Chondrocyte (in vitro differentiated cells): Measurements from ENCODE around the gene STAT5A. TPM values are rescaled to one million over a fixed set of nuclear protein-coding genes. Genes with fewer than 3 reads are reported as not detected.

Experiments used
- DNase-seq: peaks from one replicate; pipeline ENCODE4 v3.0.0; 2021; ENCODE audit warnings: mixed read lengths, low spot score
- H3K27ac Mint-ChIP-seq: one replicate; pipeline ENCODE4 v1.8.0; 2021; ENCODE audit warnings: mild to moderate bottlenecking, moderate library complexity, mixed read lengths; ENCODE audit not compliant: unreplicated experiment
- H3K27me3 Mint-ChIP-seq: 2 replicates; pipeline ENCODE4 v1.8.0; 2021; ENCODE audit warnings: low read depth, mixed read lengths
- H3K36me3 Mint-ChIP-seq: 2 replicates; pipeline ENCODE4 v1.8.0; 2021; ENCODE audit warnings: low read depth, mixed read lengths
- H3K4me1 Mint-ChIP-seq: 2 replicates; pipeline ENCODE4 v1.8.0; 2021; ENCODE audit warnings: low read depth, mild to moderate bottlenecking, mixed read lengths
- H3K4me3 Mint-ChIP-seq: one replicate; pipeline ENCODE4 v1.8.0; 2021; ENCODE audit warnings: mild to moderate bottlenecking, moderate library complexity, mixed read lengths; ENCODE audit not compliant: unreplicated experiment
- H3K9me3 Mint-ChIP-seq: 2 replicates; pipeline ENCODE4 v1.8.0; 2021; ENCODE audit warnings: low read depth, mixed read lengths
- total RNA-seq: library from RNA; stranded (reverse); gene quantifications from 3 replicates; pipeline ENCODE4 v1.2.1, GENCODE V29; 2021
- TF ChIP-seq, protein P1 (sequence below): fragments of 200-600 bp; sonication (generic); IDR thresholded peaks from 2 replicates; pipeline ENCODE4 v1.5.0; 2021; ENCODE audit warnings: antibody characterized with exemption, mild to moderate bottlenecking, moderate library complexity

Gene STAT5A
- total RNA-seq, 1 donor from 2014 or later: 14.3 TPM

DNA sequence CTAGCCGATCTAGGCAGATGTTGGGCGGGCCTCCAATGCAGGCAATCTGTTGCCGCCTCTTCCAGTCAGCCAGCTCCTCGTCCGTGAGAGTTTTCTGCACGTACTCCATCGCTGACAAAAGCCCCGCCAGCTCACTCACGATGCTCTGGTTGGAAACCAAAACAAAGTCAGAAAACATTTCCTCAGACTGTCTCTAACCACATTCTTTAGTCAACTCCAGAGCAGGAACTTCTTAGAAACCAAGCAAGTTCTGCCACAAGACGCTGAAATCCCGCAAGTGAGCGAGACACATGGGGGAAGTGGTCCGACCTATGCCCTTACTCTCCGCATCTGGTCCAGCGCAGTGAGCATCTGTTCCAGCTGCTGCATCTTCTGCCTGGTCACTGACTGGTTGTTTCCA lies 49.1 kb downstream of the STAT5A start:
- Mint-ChIP-seq H3K9me3 (no peaks in the 10 kb centered on the region), H3K27me3 (no peaks in the 10 kb centered on the region), H3K4me3 (no peak overlapping the region), H3K36me3 (peaks cover 30% of the 10 kb centered on the region), H3K27ac (peak overlapping the region; percentile 87), H3K4me1 (peaks cover 16% of the 10 kb centered on the region)
- DNase-seq: no peak
- TF ChIP-seq, protein P1, sequence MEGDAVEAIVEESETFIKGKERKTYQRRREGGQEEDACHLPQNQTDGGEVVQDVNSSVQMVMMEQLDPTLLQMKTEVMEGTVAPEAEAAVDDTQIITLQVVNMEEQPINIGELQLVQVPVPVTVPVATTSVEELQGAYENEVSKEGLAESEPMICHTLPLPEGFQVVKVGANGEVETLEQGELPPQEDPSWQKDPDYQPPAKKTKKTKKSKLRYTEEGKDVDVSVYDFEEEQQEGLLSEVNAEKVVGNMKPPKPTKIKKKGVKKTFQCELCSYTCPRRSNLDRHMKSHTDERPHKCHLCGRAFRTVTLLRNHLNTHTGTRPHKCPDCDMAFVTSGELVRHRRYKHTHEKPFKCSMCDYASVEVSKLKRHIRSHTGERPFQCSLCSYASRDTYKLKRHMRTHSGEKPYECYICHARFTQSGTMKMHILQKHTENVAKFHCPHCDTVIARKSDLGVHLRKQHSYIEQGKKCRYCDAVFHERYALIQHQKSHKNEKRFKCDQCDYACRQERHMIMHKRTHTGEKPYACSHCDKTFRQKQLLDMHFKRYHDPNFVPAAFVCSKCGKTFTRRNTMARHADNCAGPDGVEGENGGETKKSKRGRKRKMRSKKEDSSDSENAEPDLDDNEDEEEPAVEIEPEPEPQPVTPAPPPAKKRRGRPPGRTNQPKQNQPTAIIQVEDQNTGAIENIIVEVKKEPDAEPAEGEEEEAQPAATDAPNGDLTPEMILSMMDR: no peak

DNA sequence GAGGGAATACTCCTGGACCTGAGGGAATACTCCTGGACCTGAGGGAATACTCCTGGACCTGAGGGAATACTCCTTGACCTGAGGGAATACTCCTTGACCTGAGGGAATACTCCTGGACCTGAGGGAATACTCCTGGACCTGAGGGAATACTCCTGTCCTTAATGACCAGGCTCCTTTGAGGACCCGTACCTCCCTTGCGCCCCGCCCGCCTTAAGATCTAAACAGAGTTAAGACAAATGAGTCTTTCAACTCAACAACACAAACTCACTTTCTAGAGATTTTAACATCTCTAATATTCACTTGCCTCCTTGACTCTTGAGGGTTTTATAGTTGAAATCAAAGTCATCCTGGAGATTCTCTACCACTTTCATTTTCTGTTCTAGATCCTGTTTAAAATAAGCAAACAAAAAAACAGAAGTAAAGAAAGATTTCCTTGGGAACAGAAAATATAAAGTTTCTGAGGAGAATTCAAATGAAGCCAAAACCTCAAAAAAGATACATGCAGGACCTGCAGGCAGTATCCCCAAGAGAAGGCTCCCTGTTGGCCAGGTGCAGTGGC lies 50.2 kb downstream of the STAT5A start:
- TF ChIP-seq, protein P1: no peak
- DNase-seq: no peak
- H3K27me3 Mint-ChIP-seq: no peaks in the 10 kb centered on the region
- H3K4me1 Mint-ChIP-seq: peaks cover 20% of the 10 kb centered on the region
- H3K27ac Mint-ChIP-seq: peak overlapping the region; percentile 65
- H3K36me3 Mint-ChIP-seq: peaks cover 27% of the 10 kb centered on the region
- H3K4me3 Mint-ChIP-seq: no peak overlapping the region
- no peaks in the 10 kb centered on the region for H3K9me3 Mint-ChIP-seq

DNA sequence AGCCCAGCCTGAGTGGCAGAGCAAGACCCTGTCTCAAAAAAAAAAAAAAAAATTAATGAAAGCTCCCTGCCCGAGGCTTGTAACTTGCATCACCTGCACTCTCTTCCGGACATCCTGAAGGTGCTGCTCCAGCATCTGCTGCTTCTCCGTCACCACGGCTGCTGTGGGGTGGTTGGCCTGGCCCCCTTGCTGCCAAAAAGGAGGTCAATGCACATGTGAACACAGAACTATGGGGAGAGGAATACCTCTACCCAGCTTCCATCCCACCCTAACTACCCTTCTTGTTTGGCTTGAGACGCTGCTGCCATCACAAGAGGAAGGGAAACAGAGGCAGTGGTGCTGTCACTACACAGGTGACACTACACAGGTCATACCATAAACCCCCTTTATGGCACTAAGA lies 50.9 kb downstream of the STAT5A start:
- no peak for DNase-seq
- H3K27me3 Mint-ChIP-seq: no peaks in the 10 kb centered on the region
- peaks cover 20% of the 10 kb centered on the region for H3K4me1 Mint-ChIP-seq
- peaks cover 27% of the 10 kb centered on the region for H3K36me3 Mint-ChIP-seq
- peak overlapping the region; percentile 76 for H3K27ac Mint-ChIP-seq
- no peaks in the 10 kb centered on the region for H3K9me3 Mint-ChIP-seq
- TF ChIP-seq, protein P1: no peak
- H3K4me3 Mint-ChIP-seq: no peak overlapping the region

DNA sequence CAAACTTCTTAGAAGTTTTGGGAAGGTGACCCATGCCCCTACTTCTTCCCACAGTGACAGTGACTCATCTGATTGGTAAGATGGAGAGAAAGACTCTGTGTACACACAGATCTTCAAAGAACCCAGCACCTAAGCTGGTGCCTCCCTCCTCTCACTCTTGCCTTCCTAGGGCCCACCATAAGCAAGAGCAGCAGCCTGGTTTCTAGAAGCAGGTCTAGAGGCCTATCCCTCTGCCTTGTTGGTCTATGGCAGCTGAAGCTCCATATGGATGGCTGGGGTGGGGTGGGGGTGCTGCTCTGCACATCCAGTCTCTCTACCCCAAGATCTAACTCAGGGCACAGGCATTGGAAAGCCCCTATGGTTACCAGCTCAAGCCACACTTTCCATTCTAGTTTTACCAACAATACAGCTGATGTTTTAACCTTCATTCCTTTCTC lies 52.4 kb downstream of the STAT5A start:
- TF ChIP-seq, protein P1: no peak
- Mint-ChIP-seq H3K4me1 (peaks cover 18% of the 10 kb centered on the region), H3K27ac (peak overlapping the region; percentile 58), H3K4me3 (no peak overlapping the region), H3K9me3 (no peaks in the 10 kb centered on the region), H3K27me3 (no peaks in the 10 kb centered on the region), H3K36me3 (peaks cover 30% of the 10 kb centered on the region)
- no peak for DNase-seq

DNA sequence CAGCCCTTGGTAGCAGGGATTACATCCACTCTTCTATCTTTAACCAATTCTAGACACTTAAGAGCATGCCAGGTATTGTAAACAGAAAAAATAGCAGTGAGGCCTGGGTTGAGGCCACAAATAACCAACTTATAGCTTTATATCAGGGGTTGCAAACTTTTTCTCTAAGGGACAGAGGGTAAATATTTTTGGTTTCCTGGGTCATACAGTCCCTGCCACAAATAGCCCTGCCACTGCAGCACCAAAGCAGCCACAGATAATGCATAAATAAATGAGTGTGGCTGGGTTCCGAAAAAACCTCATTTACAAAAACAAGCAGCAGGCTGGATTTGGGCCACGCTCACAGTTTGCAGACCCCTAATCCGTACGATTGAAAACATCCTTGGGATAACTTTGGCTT lies 53.3 kb downstream of the STAT5A start:
- no peaks in the 10 kb centered on the region for H3K27me3 Mint-ChIP-seq
- H3K4me1 Mint-ChIP-seq: peaks cover 23% of the 10 kb centered on the region
- no peaks in the 10 kb centered on the region for H3K9me3 Mint-ChIP-seq
- DNase-seq: no peak
- H3K36me3 Mint-ChIP-seq: peaks cover 34% of the 10 kb centered on the region
- no peak overlapping the region for H3K4me3 Mint-ChIP-seq
- H3K27ac Mint-ChIP-seq: no peak overlapping the region
- TF ChIP-seq, protein P1: no peak
